ENCODE data around the gene FNDC10.

FNDC10 gene

GRCh38 chr1:1616045-1616790 lies 16.3 kb upstream of the FNDC10 start:
- no peak for DNase-seq (ENCODE audit: low read depth)

- peak; percentile 93 for DNase-seq (ENCODE audit: low read depth)
Measured at GRCh38 chr1:1615256-1616044, 15.5 kb upstream of the FNDC10 start, which contains the start of gene MIB2. MIB2 (plus strand) TSS chr1:1615500; CDS start chr1:1623453, 7,953 bp downstream.

DNA sequence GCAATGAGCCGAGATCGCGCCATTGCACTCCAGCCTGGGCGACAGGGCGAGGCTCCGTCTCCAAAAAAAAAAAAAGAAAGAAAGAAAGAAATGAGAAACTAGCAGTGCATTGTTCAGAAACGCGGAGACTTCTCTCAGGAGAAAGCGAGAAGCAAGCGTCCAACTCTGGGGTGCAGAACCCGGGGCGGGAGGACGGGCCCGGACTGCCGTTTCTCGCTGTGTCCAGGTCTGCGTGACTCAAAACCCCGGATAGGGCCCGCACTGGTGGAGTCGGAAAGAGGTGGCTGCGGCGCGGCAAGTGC lies 15.0 kb upstream of the FNDC10 start:
- DNase-seq (ENCODE audit: low read depth), result no peak

GRCh38 chr1:1614204-1614953 lies 14.4 kb upstream of the FNDC10 start:
- DNase-seq (ENCODE audit: low read depth), result peak; percentile 95

DNA sequence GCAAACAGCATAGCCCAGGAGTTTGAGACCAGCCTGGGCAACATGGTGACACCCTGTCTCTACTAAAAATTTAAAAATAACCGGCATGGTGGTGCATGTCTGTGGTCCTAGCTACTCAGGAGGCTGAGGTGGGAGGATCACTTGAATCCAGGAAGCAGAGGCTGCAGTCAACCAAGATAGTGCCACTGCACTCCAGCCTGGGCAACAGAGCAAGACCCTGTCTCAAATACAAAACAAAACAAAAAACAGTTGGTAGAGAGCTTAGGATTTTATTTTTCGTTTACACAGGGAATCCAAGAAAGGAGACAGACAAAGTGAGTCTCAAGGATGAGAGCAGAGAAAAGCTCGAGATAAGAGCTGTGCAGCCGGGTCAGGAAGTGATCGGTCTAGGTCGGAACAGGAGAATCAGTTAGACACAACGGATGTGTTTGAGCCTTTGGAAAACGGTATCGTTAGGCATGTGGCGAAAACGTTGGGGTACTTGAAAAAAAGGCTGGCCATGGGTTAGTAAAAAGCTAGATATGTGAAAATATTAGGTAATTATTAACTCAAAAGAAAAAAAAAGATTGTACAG lies 13.7 kb upstream of the FNDC10 start:
- no peak for DNase-seq (ENCODE audit: low read depth)

GRCh38 chr1:1612104-1612400 lies 12.1 kb upstream of the FNDC10 start:
- DNase-seq (ENCODE audit: low read depth), result no peak

DNA sequence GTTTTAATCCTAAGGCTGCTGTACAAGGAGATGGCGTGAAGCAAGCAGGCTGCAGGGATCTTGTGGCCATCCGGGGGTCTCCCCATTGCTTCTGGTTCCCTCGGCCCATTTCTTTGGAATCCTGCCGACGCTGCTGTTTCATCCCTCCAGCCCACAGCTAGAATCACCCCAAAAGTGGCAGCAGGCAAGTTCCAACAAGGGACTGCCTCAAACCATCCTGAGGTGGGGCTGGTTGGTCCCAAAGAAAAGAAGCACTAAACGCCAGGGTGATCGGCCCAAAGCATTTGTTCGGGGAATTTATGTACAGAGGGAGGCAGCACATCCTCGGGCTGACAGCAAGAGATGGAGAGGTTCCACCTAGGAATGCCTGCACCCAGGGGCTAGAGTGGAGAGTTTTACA lies 10.9 kb upstream of the FNDC10 start:
- DNase-seq (ENCODE audit: low read depth), result no peak

- no peak for DNase-seq (ENCODE audit: low read depth)
Measured at GRCh38 chr1:1609822-1610485, 10.0 kb upstream of the FNDC10 start.

- DNase-seq (ENCODE audit: low read depth), result no peak
Measured at GRCh38 chr1:1606232-1606631, 6.3 kb upstream of the FNDC10 start.

- DNase-seq (ENCODE audit: low read depth), result no peak
Measured at GRCh38 chr1:1605724-1606123, 5.8 kb upstream of the FNDC10 start.

DNA sequence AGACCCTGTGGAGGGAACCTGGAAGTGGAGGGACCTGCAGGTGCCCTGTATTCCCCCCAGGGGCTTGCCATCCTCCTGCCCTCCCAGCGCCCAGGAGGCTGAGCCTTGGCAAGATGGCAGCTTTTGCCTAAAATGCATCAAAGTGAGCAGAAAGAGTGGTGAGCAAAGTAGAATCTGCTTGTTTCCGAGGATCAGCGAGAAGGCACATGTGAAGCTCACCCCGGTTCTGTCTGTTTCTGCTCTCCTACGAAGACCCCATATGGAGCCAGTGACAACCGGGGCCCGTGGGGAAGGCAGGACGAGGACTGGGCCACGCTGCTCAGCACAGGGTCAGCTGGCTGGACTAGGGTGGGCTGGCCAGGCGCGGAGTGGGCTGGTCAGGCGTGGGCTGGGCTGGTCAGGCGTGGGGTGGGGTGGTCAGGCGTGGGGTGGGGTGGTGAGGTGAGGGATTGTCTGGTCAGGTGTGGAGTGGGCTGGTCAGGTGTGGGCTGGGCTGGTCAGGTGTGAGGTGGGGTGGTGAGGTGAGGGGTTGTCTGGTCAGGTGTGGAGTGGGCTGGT lies 5.2 kb upstream of the FNDC10 start:
- no peak for DNase-seq (ENCODE audit: low read depth)

DNA sequence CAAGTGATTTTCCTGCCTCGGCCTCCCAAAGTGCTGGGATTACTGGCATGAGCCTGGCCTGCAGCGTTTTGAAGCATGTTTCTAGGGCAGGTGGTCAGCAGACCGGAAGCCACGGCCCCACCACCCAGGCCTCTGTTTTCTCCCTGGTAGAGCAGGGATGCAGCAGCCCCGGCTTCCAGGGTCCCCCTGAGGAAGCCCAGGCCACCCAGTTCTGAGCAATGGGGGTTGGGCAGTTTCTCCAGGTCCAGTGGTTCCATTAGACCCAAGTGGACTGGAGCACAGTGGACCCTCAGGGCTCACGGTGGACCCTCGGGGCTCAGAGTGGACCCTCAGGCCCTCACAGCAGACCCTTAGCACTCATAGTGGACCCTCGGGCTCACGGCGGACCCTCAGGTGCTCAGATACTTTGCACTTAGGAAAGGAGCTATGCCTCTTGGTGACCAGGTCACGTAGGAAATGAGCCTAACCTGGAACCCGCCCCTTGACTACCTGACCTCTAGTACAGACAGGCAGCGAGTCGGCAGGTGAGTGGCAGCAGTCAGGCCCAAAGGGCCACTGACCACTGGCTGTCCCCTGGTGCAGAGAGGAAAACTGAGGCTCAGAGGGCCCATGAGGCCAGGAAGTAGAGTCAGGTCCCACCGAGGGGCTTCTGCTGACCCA lies 4.6 kb upstream of the FNDC10 start:
- DNase-seq (ENCODE audit: low read depth), result no peak

- DNase-seq (ENCODE audit: low read depth), result no peak
Measured at GRCh38 chr1:1603671-1604373, 3.9 kb upstream of the FNDC10 start.

DNA sequence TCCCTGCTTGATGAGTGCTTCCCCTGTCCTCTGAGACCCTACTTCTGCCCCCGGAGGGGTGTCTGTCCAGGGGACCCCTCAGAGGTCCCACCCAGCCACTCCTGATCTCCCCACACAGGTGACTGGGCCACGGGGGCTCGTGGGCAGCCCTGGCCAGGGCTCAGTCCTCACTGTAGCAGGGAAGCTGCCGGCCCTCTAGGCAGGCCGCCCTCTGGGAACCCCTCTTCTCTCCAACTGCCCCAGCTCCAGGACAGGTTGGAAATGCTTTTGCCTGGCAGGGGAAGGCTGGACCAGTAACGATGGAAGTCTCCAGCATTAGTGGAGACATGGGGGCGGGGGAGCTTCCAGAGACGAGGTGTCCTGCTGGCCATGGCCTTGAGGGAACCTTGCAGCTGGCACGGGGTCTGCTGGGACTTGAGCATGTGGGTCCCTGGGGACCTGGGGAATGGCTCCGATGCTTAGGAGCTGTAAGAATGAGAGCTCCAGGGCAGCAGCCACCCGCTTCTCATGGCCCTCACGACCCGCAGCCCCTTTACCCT lies 3.1 kb upstream of the FNDC10 start:
- DNase-seq (ENCODE audit: low read depth), result no peak

GRCh38 chr1:1602304-1602967 lies 2.5 kb upstream of the FNDC10 start:
- no peak for DNase-seq (ENCODE audit: low read depth)

DNA sequence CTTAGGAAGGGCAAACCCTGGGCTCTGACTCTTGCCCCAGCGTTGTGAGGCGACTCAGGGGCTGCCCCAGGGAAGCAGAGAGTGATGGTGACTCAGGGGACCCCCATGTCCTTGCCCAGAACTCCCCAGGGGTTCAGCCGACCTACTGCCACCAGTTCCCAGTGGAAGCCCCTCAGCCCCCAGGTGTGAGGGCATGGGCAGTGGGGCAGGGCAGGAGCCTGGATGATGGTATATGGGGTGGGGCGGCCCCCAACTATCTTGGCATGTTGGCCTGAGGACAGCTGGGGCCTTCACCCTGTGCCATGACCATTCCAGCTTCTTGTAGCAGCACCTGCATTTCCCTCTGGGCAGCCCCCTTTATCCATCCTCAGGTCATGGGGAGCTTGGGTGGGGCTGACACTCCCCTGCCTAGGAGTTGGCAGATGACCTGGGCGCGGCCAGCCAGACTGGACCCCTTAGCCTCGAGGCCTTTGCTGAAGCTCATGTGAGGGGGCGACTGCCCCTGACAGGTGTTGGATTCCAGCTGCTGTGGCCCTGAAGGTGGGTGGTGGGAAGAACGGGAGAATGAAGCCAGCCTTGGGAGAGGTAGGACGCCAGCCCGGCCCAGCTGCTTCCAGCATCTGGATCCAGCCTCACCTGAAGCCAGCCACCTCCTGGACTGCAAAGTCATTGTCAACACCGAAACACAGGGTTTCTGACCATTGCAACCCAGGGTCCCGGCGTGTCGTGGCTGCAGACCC lies 1.8 kb upstream of the FNDC10 start:
- DNase-seq (ENCODE audit: low read depth), result no peak

DNA sequence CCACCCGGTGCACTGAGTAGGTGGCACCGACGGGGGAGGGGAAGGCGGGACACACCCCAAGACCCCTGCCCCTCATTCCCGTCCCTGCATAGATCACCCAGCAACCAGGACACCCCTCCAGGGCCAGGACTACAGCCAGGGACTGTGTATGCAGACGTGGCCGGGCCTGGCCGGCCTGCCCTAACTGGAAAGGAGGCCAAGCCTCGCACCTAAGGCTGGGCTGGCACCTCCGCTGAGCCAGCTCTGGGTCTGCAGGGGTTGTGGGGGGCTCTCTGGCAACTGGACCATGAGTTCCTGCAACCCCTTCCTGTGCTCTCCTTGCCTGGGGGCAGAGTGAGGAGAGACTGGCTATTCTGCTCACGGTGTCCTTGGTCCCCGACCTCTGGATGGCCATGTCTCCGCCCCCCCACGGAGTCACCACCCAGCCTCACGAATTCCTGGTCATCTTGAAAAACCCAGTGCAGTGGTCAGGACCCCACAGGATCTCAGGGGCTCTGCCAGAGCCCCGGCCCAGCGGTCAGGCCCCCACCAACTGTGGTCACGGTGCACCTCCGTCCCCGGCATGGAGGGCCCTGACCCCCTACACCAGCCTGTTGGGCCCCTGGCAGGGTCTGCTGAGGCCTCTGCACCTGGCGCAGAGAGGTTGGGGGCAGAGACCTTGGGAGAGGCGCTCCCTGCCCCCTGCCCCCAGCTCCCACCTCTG lies 1.1 kb upstream of the FNDC10 start:
- DNase-seq (ENCODE audit: low read depth), result no peak

Data from iris pigment epithelial cell (primary cell).